ENCODE data around the gene CES3.

Gene CES3

DNA sequence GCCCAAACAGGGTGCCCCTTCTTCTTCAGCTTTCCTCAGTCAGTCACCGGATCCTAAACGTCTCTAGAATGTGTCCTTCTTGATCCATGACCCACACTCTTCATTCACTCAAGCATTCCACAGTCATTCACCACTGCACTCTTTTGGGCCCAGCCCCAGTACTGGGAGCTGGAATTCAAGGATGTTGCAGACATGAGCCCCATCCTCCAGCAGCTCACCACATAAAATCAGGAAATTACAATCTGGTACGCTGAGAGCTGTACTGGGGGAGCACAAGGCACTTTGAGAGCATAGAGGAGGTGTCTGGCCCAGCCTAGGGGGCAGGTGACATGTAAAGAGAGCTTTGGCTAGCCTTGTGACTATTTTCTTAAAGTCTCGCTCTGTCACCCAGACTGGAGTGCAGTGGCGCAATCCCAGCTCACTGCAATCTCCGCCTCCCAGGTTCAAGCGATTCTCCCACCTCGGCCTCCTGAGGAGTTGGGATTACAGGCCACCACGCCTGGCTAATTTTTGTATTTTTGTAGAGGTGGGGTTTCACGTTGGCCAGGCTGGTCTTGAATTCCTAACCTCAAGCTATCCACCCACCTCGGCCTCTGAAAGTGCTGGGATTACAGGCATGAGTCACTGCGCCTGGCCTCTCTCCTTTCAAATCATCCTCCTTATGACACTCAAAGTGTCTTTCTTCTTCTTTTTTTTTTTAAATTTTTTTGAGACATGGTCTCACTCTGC lies 46.0 kb downstream of the CES3 start:
- no peak for DNase-seq (ENCODE audit: low spot score)

GRCh38 chr16:67009158-67009557 lies 48.1 kb downstream of the CES3 start:
- no peak for DNase-seq (ENCODE audit: low spot score)

DNA sequence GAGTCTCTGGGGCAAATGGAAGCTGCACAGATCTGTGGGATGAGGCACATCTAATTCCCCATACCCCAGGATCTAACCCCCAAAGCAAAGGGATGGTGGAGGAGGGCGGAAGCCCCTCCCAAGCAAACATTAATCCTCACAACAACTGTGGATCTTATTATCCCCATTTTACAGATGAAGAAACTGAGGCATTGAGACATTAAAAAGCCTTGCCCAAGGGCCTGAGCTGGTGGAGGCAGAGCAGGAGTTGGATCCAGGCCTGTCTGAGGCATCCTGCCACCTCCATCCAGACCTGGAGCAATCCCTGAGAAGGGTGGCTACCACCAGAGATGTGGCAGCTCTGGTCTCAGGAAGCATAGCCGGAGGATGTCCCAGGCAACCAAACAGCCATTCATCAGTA lies 50.2 kb downstream of the CES3 start:
- no peak for DNase-seq (ENCODE audit: low spot score)

GRCh38 chr16:67013233-67013822 lies 52.3 kb downstream of the CES3 start:
- no peak for DNase-seq (ENCODE audit: low spot score)

- DNase-seq (ENCODE audit: low spot score), result peak; percentile 78
Observed at GRCh38 chr16:67013823-67014633, 53.0 kb downstream of the CES3 start.

- no peak for DNase-seq (ENCODE audit: low spot score)
Observed at GRCh38 chr16:67014634-67015312, 53.7 kb downstream of the CES3 start.

DNA sequence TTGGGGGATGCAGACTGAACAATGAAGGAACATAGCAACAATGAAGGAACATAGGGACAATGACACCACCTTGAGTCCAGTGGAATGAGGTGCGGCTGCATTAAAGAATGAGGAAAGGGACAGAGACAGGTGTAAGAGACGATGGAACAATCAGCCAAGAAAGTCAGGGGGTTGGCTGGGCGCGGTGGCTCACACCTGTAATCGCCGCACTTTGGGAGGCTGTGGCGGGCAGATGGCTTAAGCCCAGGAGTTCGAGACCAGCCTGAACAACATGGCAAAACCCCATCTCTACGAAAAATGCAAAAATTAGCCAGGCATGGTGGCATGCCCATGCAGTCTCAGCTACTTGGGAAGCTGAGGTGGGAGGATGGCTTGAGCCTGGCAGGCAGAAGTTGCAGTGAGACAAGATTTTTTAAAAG lies 54.3 kb downstream of the CES3 start:
- DNase-seq (ENCODE audit: low spot score), result no peak

DNA sequence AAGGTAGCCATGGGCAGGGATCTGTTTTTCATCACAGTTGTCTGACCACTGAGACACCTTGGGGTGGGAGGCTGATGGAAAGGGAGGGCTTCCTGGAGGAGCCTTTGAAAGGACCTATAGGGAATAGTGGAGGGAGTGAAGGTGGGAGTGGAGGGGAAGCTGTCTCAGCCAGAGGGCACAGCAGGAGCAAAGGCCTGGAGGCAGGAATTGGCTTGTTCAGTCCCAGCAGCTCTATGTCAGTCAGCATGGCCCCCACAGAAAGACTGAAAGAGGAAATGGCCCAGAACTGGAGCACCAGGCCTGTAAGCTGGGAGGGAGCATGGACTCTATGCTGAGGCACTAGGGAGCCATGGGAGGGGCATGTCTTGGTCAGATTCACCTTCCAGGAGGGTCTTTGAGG lies 55.1 kb downstream of the CES3 start:
- no peak for DNase-seq (ENCODE audit: low spot score)

GRCh38 chr16:67016681-67017420 lies 55.8 kb downstream of the CES3 start:
- no peak for DNase-seq (ENCODE audit: low spot score)

GRCh38 chr16:67017421-67017750 lies 56.3 kb downstream of the CES3 start:
- DNase-seq (ENCODE audit: low spot score), result no peak

DNA sequence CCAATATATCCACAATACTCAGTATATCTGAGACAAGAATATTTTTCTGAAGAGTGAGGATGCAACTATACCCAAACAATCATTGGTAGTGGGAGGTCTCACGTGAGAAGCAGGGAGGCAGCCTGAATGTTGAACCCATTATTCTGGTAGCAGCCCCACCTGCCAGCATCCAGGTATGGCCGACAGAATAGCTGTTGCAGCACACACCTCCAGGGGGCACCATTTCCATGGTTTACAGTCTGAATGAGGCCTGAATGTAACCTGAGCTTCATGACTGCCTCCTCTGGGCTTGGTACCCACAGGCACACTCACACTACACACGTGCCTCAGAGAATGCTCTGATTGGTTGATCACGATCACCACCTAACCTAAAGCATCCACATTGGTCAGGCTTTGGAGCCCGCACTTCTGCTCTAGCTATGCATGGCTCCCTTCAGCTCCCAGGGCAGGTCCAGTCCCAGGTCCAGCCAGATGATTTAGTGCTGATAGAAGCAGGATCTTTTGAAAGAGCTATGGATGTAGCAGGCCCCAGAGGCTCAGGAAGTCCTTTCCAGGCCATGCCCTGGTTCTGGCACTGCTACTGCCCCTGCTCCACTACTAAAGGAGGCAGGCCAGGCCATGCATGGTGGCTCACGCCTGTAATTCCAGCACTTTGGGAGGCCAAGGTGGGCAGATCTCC lies 56.9 kb downstream of the CES3 start:
- DNase-seq (ENCODE audit: low spot score), result peak; percentile 95

DNA sequence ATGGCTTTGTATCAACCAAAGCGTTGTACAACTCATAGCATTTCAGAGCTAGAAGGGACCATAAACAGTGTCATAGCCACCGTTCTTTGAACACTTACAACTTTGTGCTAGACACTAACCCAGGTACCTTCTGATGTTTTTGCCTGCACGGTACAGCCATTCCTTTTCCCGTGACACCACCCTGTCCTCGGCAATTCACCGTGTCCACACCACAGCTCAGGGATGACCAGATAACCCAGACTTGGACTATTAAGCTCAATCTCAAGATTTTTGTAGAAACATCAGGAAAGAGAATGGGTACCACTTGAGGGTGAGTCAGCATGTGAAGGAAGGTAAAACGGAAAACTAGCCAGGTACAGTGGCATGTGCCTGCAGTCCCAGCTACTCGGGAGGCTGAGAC lies 58.1 kb downstream of the CES3 start:
- DNase-seq (ENCODE audit: low spot score), result no peak

GRCh38 chr16:67021321-67021720 lies 60.3 kb downstream of the CES3 start:
- DNase-seq (ENCODE audit: low spot score), result no peak

- no peak for DNase-seq (ENCODE audit: low spot score)
Observed at GRCh38 chr16:67022531-67023214, 61.6 kb downstream of the CES3 start.

DNA sequence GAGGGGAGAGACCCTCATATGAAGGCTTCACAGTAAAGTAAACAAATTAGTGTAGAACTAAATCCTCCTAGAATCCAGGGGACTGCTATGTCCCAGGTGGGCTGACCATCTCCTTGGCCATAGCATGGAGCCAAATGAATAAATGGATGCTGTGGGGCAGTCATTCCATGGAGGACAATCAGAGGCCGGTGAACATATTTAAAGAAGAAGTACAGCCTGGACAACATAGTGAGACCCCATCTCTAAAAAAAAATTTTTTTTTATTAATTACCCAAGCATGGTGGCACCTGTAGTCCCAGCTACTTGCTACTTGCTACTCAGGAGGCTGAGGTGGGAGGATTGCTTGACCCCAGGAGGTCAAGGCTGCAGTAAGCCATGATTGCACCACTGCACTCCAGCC lies 62.6 kb downstream of the CES3 start:
- DNase-seq (ENCODE audit: low spot score), result no peak

All from activated CD4-positive, alpha-beta T cell treated with anti-CD3 and anti-CD28 coated beads, Interleukin-2, Interleukin-4, amounts not matched to agents 100 ng/mL and 50 ng/mL, durations not matched to agents 16 hours and 8 hours (primary cell).